PC-9 (cell line): ENCODE data around the gene TMEM30A. TPM values are rescaled to one million over a fixed set of nuclear protein-coding genes. Genes with fewer than 3 reads are reported as not detected.

ENCODE experiments used
- BruUV-seq: library from RNA; stranded (reverse); fragments of 400-500 nt; replicated peaks from 2 replicates; lab custom pipeline; 2021; lab: Mats Ljungman, UMichigan
- CTCF ChIA-PET: fragments of 300-600 bp; sonication (Branson Sonifier 250); formaldehyde crosslinking; loops from one replicate; lab custom pipeline; 2022; ENCODE audit warnings: antibody characterized with exemption; lab: Charles Lee
- POLR2A ChIA-PET: fragments of 300-600 bp; sonication (Branson Sonifier 250); formaldehyde crosslinking; loops from one replicate; lab custom pipeline; 2022; ENCODE audit warnings: antibody characterized with exemption; ENCODE audit not compliant: unreplicated experiment; lab: Charles Lee
- DNase-seq, 2 experiments: peaks; one replicate each; pipeline versions ENCODE4 v3.0.0 to v3.0.0-alpha.2; 2015 to 2022; ENCODE audit warnings: mixed read lengths in 1 of 2
- H2AFZ ChIP-seq: fragments of 200-600 bp; sonication (generic); 2 replicates; pipeline ENCODE4 v1.8.1; 2017; ENCODE audit warnings: antibody characterized with exemption
- H3F3A ChIP-seq: fragments of 200-600 bp; sonication (generic); 2 replicates; pipeline ENCODE4 v1.8.1; 2017; ENCODE audit warnings: antibody characterized with exemption, mild to moderate bottlenecking, low read depth; ENCODE audit not compliant: insufficient read depth
- H3K27ac ChIP-seq: fragments of 200-600 bp; sonication (generic); 2 replicates; pipeline ENCODE4 v1.6.1; 2016; ENCODE audit warnings: mixed run types
- H3K27me3 ChIP-seq: fragments of 200-600 bp; sonication (generic); 2 replicates; pipeline ENCODE4 v1.6.1; 2016; ENCODE audit warnings: low read depth, mixed run types; ENCODE audit not compliant: insufficient read depth
- H3K36me3 ChIP-seq: fragments of 200-600 bp; sonication (generic); 2 replicates; pipeline ENCODE4 v1.6.1; 2016; ENCODE audit warnings: low read depth, mixed run types
- H3K4me1 ChIP-seq: fragments of 200-600 bp; sonication (generic); replicated peaks from 2 replicates; pipeline ENCODE4 v1.6.1; 2016; ENCODE audit warnings: mixed run types; ENCODE audit not compliant: insufficient read depth
- H3K4me2 ChIP-seq: fragments of 200-600 bp; sonication (generic); 2 replicates; pipeline ENCODE4 v1.6.1; 2017; ENCODE audit warnings: mixed run types
- H3K4me3 ChIP-seq: fragments of 200-600 bp; sonication (generic); 2 replicates; pipeline ENCODE4 v1.6.1; 2016; ENCODE audit warnings: mixed run types
- H3K79me2 ChIP-seq: fragments of 200-600 bp; sonication (generic); 2 replicates; pipeline ENCODE4 v1.6.1; 2017; ENCODE audit warnings: low read depth, mixed run types
- H3K9me2 ChIP-seq: fragments of 200-600 bp; sonication (generic); 2 replicates; pipeline ENCODE4 v1.8.1; 2017; ENCODE audit warnings: mild to moderate bottlenecking; ENCODE audit not compliant: insufficient read depth
- H3K9me3 ChIP-seq: fragments of 200-600 bp; sonication (generic); 2 replicates; pipeline ENCODE4 v1.8.1; 2016; ENCODE audit warnings: low read depth; ENCODE audit not compliant: insufficient read depth
- H4K20me1 ChIP-seq: fragments of 200-600 bp; sonication (generic); 2 replicates; pipeline ENCODE4 v1.8.1; 2017; ENCODE audit not compliant: insufficient read depth
- CTCF ChIP-seq: fragments of 200-600 bp; sonication (generic); conservative IDR thresholded peaks from 2 replicates; pipeline ENCODE4 v1.6.1; 2017; ENCODE audit warnings: mixed run types, antibody characterized with exemption, mild to moderate bottlenecking, moderate library complexity
- EZH2 ChIP-seq: fragments of 200-600 bp; sonication (generic); IDR thresholded peaks from 2 replicates; pipeline ENCODE4 v1.8.0; 2017; ENCODE audit warnings: antibody characterized with exemption, low read depth
- intact Hi-C: fragments of 100-400 bp; cut with micrococcal nuclease; formaldehyde crosslinking; loops from one replicate; pipeline ENCODE4 v1.10.0; 2022; ENCODE audit not compliant: unreplicated experiment
- total RNA-seq: library from RNA; stranded (reverse); gene quantifications from 2 replicates; pipeline ENCODE4 v1.2.3, GENCODE V29; 2021

Gene TMEM30A
- total RNA-seq, 1 experiment from 2014 or later, result 122 TPM

- Histone ChIP-seq H3K4me2 (no peak overlapping the region), H3K27ac (no peak overlapping the region), H3K4me3 (no peak overlapping the region), H3K9me2 (no peaks in the 10 kb centered on the region), H3K36me3 (no peaks in the 10 kb centered on the region), H2AFZ (no peak overlapping the region), H3K9me3 (no peaks in the 10 kb centered on the region), H3K79me2 (no peaks in the 10 kb centered on the region), H3F3A (no peaks in the 10 kb centered on the region), H3K4me1 (no peaks in the 10 kb centered on the region), H3K27me3 (no peaks in the 10 kb centered on the region), H4K20me1 (no peaks in the 10 kb centered on the region)
- ChIA-PET POLR2A (no interaction called here), CTCF (interaction anchor here (0.6 to 1.2 kb wide), 2 partner anchors 11 to 12 kb away, joined by 4 read pairs; no protein-coding TSS in a partner anchor)
- DNase-seq, result no peak
- intact Hi-C loops, result no loop called here
- no peak for TF ChIP-seq EZH2
- TF ChIP-seq CTCF, result no peak
- no TSS peak for BruUV-seq
These were observed 63.5 kb downstream of the TMEM30A start for GRCh38 chr6:75221116-75221515.

GRCh38 chr6:75220357-75220756 lies 64.2 kb downstream of the TMEM30A start:
- H3K36me3 ChIP-seq, result no peaks in the 10 kb centered on the region
- no peaks in the 10 kb centered on the region for H3F3A ChIP-seq
- H3K4me1 ChIP-seq, result no peaks in the 10 kb centered on the region
- no peaks in the 10 kb centered on the region for H3K9me2 ChIP-seq
- H4K20me1 ChIP-seq, result no peaks in the 10 kb centered on the region
- H3K79me2 ChIP-seq, result no peaks in the 10 kb centered on the region
- H3K27me3 ChIP-seq, result no peaks in the 10 kb centered on the region
- no peak for DNase-seq
- CTCF ChIA-PET, result interaction anchor here (1.2 kb wide), 1 partner anchor 11 kb away, joined by 4 read pairs; no protein-coding TSS in a partner anchor
- H3K9me3 ChIP-seq, result no peaks in the 10 kb centered on the region
- H3K4me2 ChIP-seq, result no peak overlapping the region
- H3K27ac ChIP-seq, result no peak overlapping the region
- TF ChIP-seq CTCF (no peak), EZH2 (no peak)
- no TSS peak for BruUV-seq
- no peak overlapping the region for H2AFZ ChIP-seq
- intact Hi-C loops, result no loop called here
- POLR2A ChIA-PET, result no interaction called here
- no peak overlapping the region for H3K4me3 ChIP-seq

GRCh38 chr6:75219263-75219662 lies 65.3 kb downstream of the TMEM30A start:
- CTCF ChIA-PET, result no interaction called here
- no peaks in the 10 kb centered on the region for H3K36me3 ChIP-seq
- H3K4me3 ChIP-seq, result no peak overlapping the region
- no peak overlapping the region for H2AFZ ChIP-seq
- H3K9me3 ChIP-seq, result no peaks in the 10 kb centered on the region
- H3K9me2 ChIP-seq, result no peaks in the 10 kb centered on the region
- intact Hi-C loops, result no loop called here
- no peak overlapping the region for H3K27ac ChIP-seq
- no peak overlapping the region for H3K4me2 ChIP-seq
- no peaks in the 10 kb centered on the region for H3K4me1 ChIP-seq
- H4K20me1 ChIP-seq, result no peaks in the 10 kb centered on the region
- BruUV-seq, result no TSS peak
- POLR2A ChIA-PET, result no interaction called here
- H3K79me2 ChIP-seq, result no peaks in the 10 kb centered on the region
- H3K27me3 ChIP-seq, result no peaks in the 10 kb centered on the region
- H3F3A ChIP-seq, result no peaks in the 10 kb centered on the region
- TF ChIP-seq CTCF, result no peak
- TF ChIP-seq EZH2, result no peak
- no peak for DNase-seq
